Immature natural killer cell (primary cell): Measurements from ENCODE around the gene CASP9. TPM values are rescaled to one million over a fixed set of nuclear protein-coding genes. Genes with fewer than 3 reads are reported as not detected.
"Not testable (repeated sequence)": the region's sequence is repeated elsewhere in the genome, so short reads cannot be mapped to it uniquely, and the experiment has no call there.

Experiments used
- DNase-seq, 3 donors: peaks; one replicate each; pipeline ENCODE4 v3.0.0; 2022; ENCODE audit warnings: mixed read lengths in 1 of 3
- H3K27ac Mint-ChIP-seq, 6 donors: one replicate each; pipeline ENCODE4 v1.8.0; 2020; ENCODE audit warnings: mixed read lengths in 6 of 6, mild to moderate bottlenecking in 5 of 6, inconsistent platforms in 4 of 6, moderate library complexity in 3 of 6
- H3K27me3 Mint-ChIP-seq, 3 donors: one replicate each; pipeline ENCODE4 v1.8.0; 2020 to 2021; ENCODE audit warnings: low read depth in 3 of 3, mild to moderate bottlenecking in 3 of 3, mixed read lengths in 3 of 3, moderate library complexity in 3 of 3, inconsistent platforms in 1 of 3
- H3K36me3 Mint-ChIP-seq, 3 donors: one replicate each; pipeline ENCODE4 v1.8.0; 2020; ENCODE audit warnings: mixed read lengths in 3 of 3, inconsistent platforms in 2 of 3, mild to moderate bottlenecking in 2 of 3
- H3K4me1 Mint-ChIP-seq, 2 donors: one replicate each; pipeline ENCODE4 v1.8.0; 2020; ENCODE audit warnings: inconsistent platforms in 2 of 2, mild to moderate bottlenecking in 2 of 2, mixed read lengths in 2 of 2, moderate library complexity in 1 of 2
- H3K4me3 Mint-ChIP-seq, 5 donors: one replicate each; pipeline ENCODE4 v1.8.0; 2020; ENCODE audit warnings: mild to moderate bottlenecking in 5 of 5, mixed read lengths in 5 of 5, inconsistent platforms in 3 of 5, moderate library complexity in 3 of 5
- H3K9me3 Mint-ChIP-seq, 6 donors: one replicate each; pipeline ENCODE4 v1.8.0; 2020; ENCODE audit warnings: mild to moderate bottlenecking in 6 of 6, mixed read lengths in 6 of 6, inconsistent platforms in 4 of 6, moderate library complexity in 3 of 6
- polyA plus RNA-seq, 3 donors: library from polyadenylated mRNA; unstranded; fragments of 300-500 nt; fragmentation: Illumina TruSeq; gene quantifications; one replicate each; pipeline ENCODE4 v1.2.3, GENCODE V29; 2021

CASP9 gene
- polyA plus RNA-seq, 3 donors from 2014 or later, result 17.0 to 19.4 (median 19.4) TPM

GRCh38 chr1:15522551-15522950 is 1.5 kb downstream of the CASP9 start:
- no peak for DNase-seq
- peaks cover 39 to 46% of the 10 kb centered on the region in 2 donors for H3K4me1 Mint-ChIP-seq
- H3K27ac Mint-ChIP-seq, result peak overlapping the region in 2 of 6 donors; percentile 79 to 92
- H3K4me3 Mint-ChIP-seq, result peak overlapping the region in 3 of 5 donors; percentile 88 to 94 (median 92)
- H3K27me3 Mint-ChIP-seq, result peaks cover 16 to 28% (median 20%) of the 10 kb centered on the region in 3 donors
- no peaks in the 10 kb centered on the region for H3K9me3 Mint-ChIP-seq
- H3K36me3 Mint-ChIP-seq, result peaks cover 0 to 14% (median 7%) of the 10 kb centered on the region in 3 donors

- H3K27ac Mint-ChIP-seq, result peak overlapping the region in 1 of 6 donors; percentile 6
- H3K4me3 Mint-ChIP-seq, DNase-seq, H3K9me3 Mint-ChIP-seq: not testable (repeated sequence)
- H3K27me3 Mint-ChIP-seq, result peaks cover 8 to 23% (median 15%) of the 10 kb centered on the region in 3 donors
- peaks cover 0 to 17% (median 14%) of the 10 kb centered on the region in 3 donors for H3K36me3 Mint-ChIP-seq
- H3K4me1 Mint-ChIP-seq, result peaks cover 29 to 37% of the 10 kb centered on the region in 2 donors
Measured at GRCh38 chr1:15521206-15521906, 2.7 kb downstream of the CASP9 start.

- peaks cover 2 to 13% (median 6%) of the 10 kb centered on the region in 3 donors for H3K27me3 Mint-ChIP-seq
- peaks cover 18 to 30% of the 10 kb centered on the region in 2 donors for H3K4me1 Mint-ChIP-seq
- no peak overlapping the region for H3K27ac Mint-ChIP-seq
- H3K9me3 Mint-ChIP-seq, result no peaks in the 10 kb centered on the region
- H3K4me3 Mint-ChIP-seq, result no peak overlapping the region
- peaks cover 0 to 20% (median 17%) of the 10 kb centered on the region in 3 donors for H3K36me3 Mint-ChIP-seq
- DNase-seq, result no peak
Measured at GRCh38 chr1:15519625-15520024, 4.4 kb downstream of the CASP9 start.

- Mint-ChIP-seq H3K4me3 (no peak overlapping the region), H3K9me3 (no peaks in the 10 kb centered on the region), H3K27me3 (peaks cover 0 to 1% (median 1%) of the 10 kb centered on the region in 3 donors), H3K36me3 (peaks cover 0 to 36% (median 20%) of the 10 kb centered on the region in 3 donors), H3K4me1 (peaks cover 7 to 33% of the 10 kb centered on the region in 2 donors), H3K27ac (peak overlapping the region in 1 of 6 donors; percentile 76)
- no peak for DNase-seq
Measured at GRCh38 chr1:15515022-15515663, 8.9 kb downstream of the CASP9 start.

GRCh38 chr1:15514557-15514956 is 9.5 kb downstream of the CASP9 start:
- DNase-seq, H3K9me3 Mint-ChIP-seq, H3K27ac Mint-ChIP-seq, H3K27me3 Mint-ChIP-seq, H3K4me3 Mint-ChIP-seq: not testable (repeated sequence)
- Mint-ChIP-seq H3K36me3 (peaks cover 0 to 36% (median 20%) of the 10 kb centered on the region in 3 donors), H3K4me1 (peaks cover 7 to 33% of the 10 kb centered on the region in 2 donors)

GRCh38 chr1:15513919-15514318 is 10.1 kb downstream of the CASP9 start:
- Mint-ChIP-seq H3K27ac (no peak overlapping the region), H3K9me3 (no peaks in the 10 kb centered on the region), H3K4me3 (no peak overlapping the region), H3K4me1 (peaks cover 5 to 33% of the 10 kb centered on the region in 2 donors), H3K36me3 (peaks cover 0 to 34% (median 20%) of the 10 kb centered on the region in 3 donors), H3K27me3 (peaks cover 0 to 3% (median 1%) of the 10 kb centered on the region in 3 donors)
- DNase-seq, result no peak

GRCh38 chr1:15513192-15513591 is 10.8 kb downstream of the CASP9 start:
- Mint-ChIP-seq H3K4me3 (no peak overlapping the region), H3K27me3 (peaks cover 0 to 3% (median 0%) of the 10 kb centered on the region in 3 donors), H3K36me3 (peaks cover 0 to 31% (median 16%) of the 10 kb centered on the region in 3 donors), H3K27ac (peak overlapping the region in 1 of 6 donors; percentile 6), H3K4me1 (peaks cover 5 to 29% of the 10 kb centered on the region in 2 donors), H3K9me3 (no peaks in the 10 kb centered on the region)
- DNase-seq, result no peak

- Mint-ChIP-seq H3K27ac (peak overlapping the region in 2 of 6 donors; percentile 7 to 55), H3K36me3 (peaks cover 0 to 30% (median 3%) of the 10 kb centered on the region in 3 donors), H3K27me3 (peaks cover 0 to 3% (median 0%) of the 10 kb centered on the region in 3 donors), H3K4me1 (peaks cover 5 to 26% of the 10 kb centered on the region in 2 donors), H3K9me3 (no peaks in the 10 kb centered on the region), H3K4me3 (no peak overlapping the region)
- no peak for DNase-seq
Measured at GRCh38 chr1:15510611-15511405, 13.2 kb downstream of the CASP9 start.

GRCh38 chr1:15509586-15509985 is 14.4 kb downstream of the CASP9 start:
- Mint-ChIP-seq H3K4me1 (peaks cover 0 to 18% of the 10 kb centered on the region in 2 donors), H3K36me3 (peaks cover 0 to 25% (median 3%) of the 10 kb centered on the region in 3 donors), H3K4me3 (no peak overlapping the region), H3K27me3 (peaks cover 0 to 3% (median 0%) of the 10 kb centered on the region in 3 donors), H3K9me3 (no peaks in the 10 kb centered on the region), H3K27ac (no peak overlapping the region)
- DNase-seq, result no peak

GRCh38 chr1:15508700-15509487 is 15.1 kb downstream of the CASP9 start:
- DNase-seq, result no peak
- Mint-ChIP-seq H3K27me3 (peaks cover 0 to 3% (median 0%) of the 10 kb centered on the region in 3 donors), H3K4me3 (no peak overlapping the region), H3K9me3 (no peaks in the 10 kb centered on the region), H3K27ac (no peak overlapping the region), H3K4me1 (peaks cover 0 to 12% of the 10 kb centered on the region in 2 donors), H3K36me3 (peaks cover 0 to 22% (median 3%) of the 10 kb centered on the region in 3 donors)

- peaks cover 0 to 3% (median 0%) of the 10 kb centered on the region in 3 donors for H3K27me3 Mint-ChIP-seq
- H3K4me1 Mint-ChIP-seq, result peaks cover 0 to 8% of the 10 kb centered on the region in 2 donors
- no peak overlapping the region for H3K4me3 Mint-ChIP-seq
- H3K27ac Mint-ChIP-seq, result no peak overlapping the region
- no peak for DNase-seq
- no peaks in the 10 kb centered on the region for H3K9me3 Mint-ChIP-seq
- peaks cover 0 to 21% (median 3%) of the 10 kb centered on the region in 3 donors for H3K36me3 Mint-ChIP-seq
Measured at GRCh38 chr1:15507278-15507677, 16.7 kb downstream of the CASP9 start.

- Mint-ChIP-seq H3K27me3 (peaks cover 0 to 3% (median 0%) of the 10 kb centered on the region in 3 donors), H3K9me3 (no peaks in the 10 kb centered on the region), H3K27ac (no peak overlapping the region), H3K4me1 (peaks cover 0 to 8% of the 10 kb centered on the region in 2 donors), H3K36me3 (peaks cover 0 to 16% (median 3%) of the 10 kb centered on the region in 3 donors), H3K4me3 (no peak overlapping the region)
- no peak for DNase-seq
Measured at GRCh38 chr1:15506831-15507230, 17.2 kb downstream of the CASP9 start.

- DNase-seq, result no peak
- Mint-ChIP-seq H3K4me1 (no peaks in the 10 kb centered on the region), H3K9me3 (no peaks in the 10 kb centered on the region), H3K27me3 (peaks cover 0 to under 1% (median 0%) of the 10 kb centered on the region in 3 donors), H3K4me3 (no peak overlapping the region), H3K27ac (no peak overlapping the region), H3K36me3 (peaks cover 3 to 13% (median 5%) of the 10 kb centered on the region in 3 donors)
Measured at GRCh38 chr1:15504436-15504835, 19.6 kb downstream of the CASP9 start.
